ENCODE data around the gene CDH12. TPM values are rescaled to one million over a fixed set of nuclear protein-coding genes. Genes with fewer than 3 reads are reported as not detected.

CDH12 gene
- total RNA-seq, 1 experiment from 2014 or later, result not detected

- DNase-seq, result no peak
- H3K18ac ChIP-seq (ENCODE audit: insufficient read length, low read depth, low read length), result no peak overlapping the region
- H3K4me1 Mint-ChIP-seq, result peaks cover 0 to 3% of the 10 kb centered on the region in 2 experiments; a peak in 1 of 4 replicates
These were observed 1151.8 kb downstream of the CDH12 start for GRCh38 chr5:21701317-21701716.

More at GRCh38 chr5:21701317-21701716, 1151.8 kb downstream of the CDH12 start:
- no peak overlapping the region for H3K23ac ChIP-seq (ENCODE audit: insufficient read length, low read depth, low read length)
- no peak overlapping the region for H3T11ph ChIP-seq (ENCODE audit: low read length)
- H3K14ac ChIP-seq (ENCODE audit: insufficient read depth, low read length), result no peak overlapping the region
- no peak overlapping the region for H4K5ac ChIP-seq (ENCODE audit: insufficient read length, low read depth, low read length)
- WGBS (ENCODE audit: extremely low coverage, insufficient read length, low lambda C conversion rate), result no CpG with 5 or more reads among the region's 3 CpGs
- H3K27me3 ChIP-seq (ENCODE audit: insufficient read depth, low read length), result no peaks in the 10 kb centered on the region
- H3K79me1 ChIP-seq (ENCODE audit: insufficient read depth, low read depth, low read length, poor library complexity, severe bottlenecking), result no peaks in the 10 kb centered on the region
- no peak overlapping the region for H3K27ac Mint-ChIP-seq
- no peak overlapping the region for H4K91ac ChIP-seq (ENCODE audit: insufficient read length, low read depth, low read length)
- no peaks in the 10 kb centered on the region for H4K20me1 ChIP-seq (ENCODE audit: control insufficient read depth, insufficient read depth, insufficient read length)
- no peaks in the 10 kb centered on the region for H3K23me2 ChIP-seq (ENCODE audit: insufficient read length, low read depth, low read length, poor library complexity, severe bottlenecking)
- no peaks in the 10 kb centered on the region for H3K36me3 Mint-ChIP-seq (ENCODE audit: insufficient read depth in 1 of 3, low read depth in 3 of 3)
- no peak overlapping the region for H2BK120ac ChIP-seq (ENCODE audit: low read depth, low read length, poor library complexity, severe bottlenecking)
- no peak overlapping the region for H3K9ac ChIP-seq (ENCODE audit: extremely low read depth, insufficient read length, low read length)
- no peak overlapping the region for H3K56ac ChIP-seq (ENCODE audit: insufficient read length, low read depth, low read length)
- no peak overlapping the region for H3K4me2 ChIP-seq (ENCODE audit: insufficient read depth, insufficient read length, low read length)
- no peaks in the 10 kb centered on the region for H3K9me3 ChIP-seq (ENCODE audit: control insufficient read depth, low read depth, low read length)
- no peak overlapping the region for H2AK5ac ChIP-seq (ENCODE audit: insufficient read length, low read length)
- no peaks in the 10 kb centered on the region for H3K79me2 ChIP-seq (ENCODE audit: insufficient read depth, low read length)
- H2AFZ ChIP-seq (ENCODE audit: low read length), result no peak overlapping the region
- TF ChIP-seq, protein P1, sequence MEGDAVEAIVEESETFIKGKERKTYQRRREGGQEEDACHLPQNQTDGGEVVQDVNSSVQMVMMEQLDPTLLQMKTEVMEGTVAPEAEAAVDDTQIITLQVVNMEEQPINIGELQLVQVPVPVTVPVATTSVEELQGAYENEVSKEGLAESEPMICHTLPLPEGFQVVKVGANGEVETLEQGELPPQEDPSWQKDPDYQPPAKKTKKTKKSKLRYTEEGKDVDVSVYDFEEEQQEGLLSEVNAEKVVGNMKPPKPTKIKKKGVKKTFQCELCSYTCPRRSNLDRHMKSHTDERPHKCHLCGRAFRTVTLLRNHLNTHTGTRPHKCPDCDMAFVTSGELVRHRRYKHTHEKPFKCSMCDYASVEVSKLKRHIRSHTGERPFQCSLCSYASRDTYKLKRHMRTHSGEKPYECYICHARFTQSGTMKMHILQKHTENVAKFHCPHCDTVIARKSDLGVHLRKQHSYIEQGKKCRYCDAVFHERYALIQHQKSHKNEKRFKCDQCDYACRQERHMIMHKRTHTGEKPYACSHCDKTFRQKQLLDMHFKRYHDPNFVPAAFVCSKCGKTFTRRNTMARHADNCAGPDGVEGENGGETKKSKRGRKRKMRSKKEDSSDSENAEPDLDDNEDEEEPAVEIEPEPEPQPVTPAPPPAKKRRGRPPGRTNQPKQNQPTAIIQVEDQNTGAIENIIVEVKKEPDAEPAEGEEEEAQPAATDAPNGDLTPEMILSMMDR (conservative IDR thresholded peaks at IDR 0.05), result no peak
- no peak overlapping the region for H3K4me3 Mint-ChIP-seq
- no peak overlapping the region for H2BK15ac ChIP-seq (ENCODE audit: low read depth, low read length)
- no peak overlapping the region for H3K27ac ChIP-seq (ENCODE audit: insufficient read length, low read depth, low read length)
- H3K4me1 ChIP-seq (ENCODE audit: insufficient read depth, low read length), result no peaks in the 10 kb centered on the region
- peaks cover under 1 to 6% of the 10 kb centered on the region in 2 experiments; a peak in 3 of 5 replicates for H3K9me3 Mint-ChIP-seq
- no peak overlapping the region for H2BK20ac ChIP-seq (ENCODE audit: low read depth, low read length, poor library complexity, severe bottlenecking)
- H3K4ac ChIP-seq (ENCODE audit: low read depth, low read length), result no peak overlapping the region
- no peak overlapping the region for H2BK12ac ChIP-seq (ENCODE audit: insufficient read length, low read depth, low read length)
- H2BK5ac ChIP-seq (ENCODE audit: insufficient read length, low read length), result no peak overlapping the region
- no peak overlapping the region for H4K8ac ChIP-seq (replicated peaks; ENCODE audit: insufficient read length, low read depth, low read length)
- peaks cover 4% of the 10 kb centered on the region; the same call in 1 of the 2 replicates for H3K27me3 Mint-ChIP-seq (ENCODE audit: low read depth)
